HepG2 (cell line): ENCODE measurements around the gene APRT. TPM values are rescaled to one million over a fixed set of nuclear protein-coding genes. Genes with fewer than 3 reads are reported as not detected.

Experiments
- ARID4A ChIP-seq: sonication (generic); formaldehyde crosslinking; IDR thresholded peaks from 2 replicates; pipeline ENCODE4 v1.5.0; 2020; ENCODE audit warnings: mild to moderate bottlenecking, missing genetic modification reagents, borderline replicate concordance
- ATF5 ChIP-seq: sonication (generic); formaldehyde crosslinking; IDR thresholded peaks from 2 replicates; pipeline ENCODE4 v1.4.0; 2020; ENCODE audit warnings: mild to moderate bottlenecking, low read depth, missing genetic modification reagents
- CERS6 ChIP-seq: sonication (generic); formaldehyde crosslinking; IDR thresholded peaks from 2 replicates; pipeline ENCODE4 v1.5.0; 2020; ENCODE audit warnings: missing genetic modification reagents
- CSRNP1 ChIP-seq: sonication (generic); formaldehyde crosslinking; IDR thresholded peaks from 2 replicates; pipeline ENCODE4 v1.8.1; 2023; ENCODE audit warnings: mild to moderate bottlenecking, missing genetic modification reagents
- EHMT2 ChIP-seq: fragments of 200-600 bp; sonication (generic); IDR thresholded peaks from 2 replicates; pipeline ENCODE4 v1.7.0; 2017; ENCODE audit warnings: antibody characterized with exemption, low read depth, low read length, borderline replicate concordance
- FOXK2 ChIP-seq: fragments of 450-650 bp; IDR thresholded peaks from 2 replicates; pipeline ENCODE4 v1.6.1; 2016
- GLMP ChIP-seq: sonication (generic); formaldehyde crosslinking; IDR thresholded peaks from 2 replicates; pipeline ENCODE4 v1.9.0; 2021; ENCODE audit warnings: missing genetic modification reagents, mild to moderate bottlenecking, borderline replicate concordance
- MTF2 ChIP-seq: sonication (generic); formaldehyde crosslinking; IDR thresholded peaks from 2 replicates; pipeline ENCODE4 v1.5.0; 2020; ENCODE audit warnings: missing genetic modification reagents, borderline replicate concordance
- NFIB ChIP-seq: sonication (generic); formaldehyde crosslinking; IDR thresholded peaks from 2 replicates; pipeline ENCODE4 v1.9.0; 2021; ENCODE audit warnings: missing genetic modification reagents, mild to moderate bottlenecking, borderline replicate concordance
- NR2C2 ChIP-seq: sonication (generic); formaldehyde crosslinking; IDR thresholded peaks from 2 replicates; pipeline ENCODE4 v1.4.0; 2020; ENCODE audit warnings: missing genetic modification reagents, mild to moderate bottlenecking, moderate library complexity, borderline replicate concordance
- PCBP1 ChIP-seq: fragments of 200-400 bp; formaldehyde crosslinking; IDR thresholded peaks from 2 replicates; pipeline ENCODE4 v1.6.1; 2017; ENCODE audit warnings: mild to moderate bottlenecking, low read depth, low read length, borderline replicate concordance
- SMAD9 ChIP-seq: sonication (generic); formaldehyde crosslinking; IDR thresholded peaks from 2 replicates; pipeline ENCODE4 v1.5.1; 2020; ENCODE audit warnings: mild to moderate bottlenecking, missing genetic modification reagents
- SRY ChIP-seq: sonication (generic); formaldehyde crosslinking; IDR thresholded peaks from 2 replicates; pipeline ENCODE4 v1.8.0; 2022; ENCODE audit warnings: mild to moderate bottlenecking, missing genetic modification reagents
- ZNF17 ChIP-seq: sonication (generic); formaldehyde crosslinking; IDR thresholded peaks from 2 replicates; pipeline ENCODE4 v1.5.0; 2020; ENCODE audit warnings: mild to moderate bottlenecking, missing genetic modification reagents
- ZNF180 ChIP-seq: sonication (generic); formaldehyde crosslinking; IDR thresholded peaks from 2 replicates; pipeline ENCODE4 v1.4.0; 2020; ENCODE audit warnings: low read depth, missing genetic modification reagents, borderline replicate concordance
- ZNF768 ChIP-seq: sonication (generic); formaldehyde crosslinking; IDR thresholded peaks from 2 replicates; pipeline ENCODE4 v1.4.0; 2020; ENCODE audit warnings: missing genetic modification reagents
- polyA plus RNA-seq, 8 experiments: library from polyadenylated mRNA; depleted of rRNA in 3 of 8; stranded (reverse) in 7 of 8; unstranded in 1 of 8; fragments of >200 nt; fragmentation: Illumina TruSeq in 4 of 8; extraction: Trizol in 4 of 8; gene quantifications; 2 replicates each; pipeline versions ENCODE4 v1.2.1 to v1.2.3, GENCODE V29; 2011 to 2016; ENCODE audit warnings: low read depth in 4 of 8, missing spikeins in 1 of 8, mixed read lengths in 1 of 8; ENCODE audit not compliant: insufficient read depth in 1 of 8
- total RNA-seq, 5 experiments: library from RNA; depleted of rRNA; stranded (reverse); fragments of >200 nt; fragmentation: Illumina TruSeq; extraction: Trizol; gene quantifications; 2 replicates each; pipeline ENCODE4 v1.2.3, GENCODE V29; 2016; ENCODE audit warnings: low read depth in 1 of 5
- TF ChIP-seq, protein P1 (sequence below): sonication (generic); formaldehyde crosslinking; IDR thresholded peaks from 2 replicates; pipeline ENCODE4 v1.5.0; 2020; ENCODE audit warnings: missing genetic modification reagents

APRT gene
- total and polyA plus RNA-seq, 2 of the 13 experiments (the other 11 are each of a cell fraction or from before 2014, with no cell fraction given) = 155 to 242 TPM

DNA sequence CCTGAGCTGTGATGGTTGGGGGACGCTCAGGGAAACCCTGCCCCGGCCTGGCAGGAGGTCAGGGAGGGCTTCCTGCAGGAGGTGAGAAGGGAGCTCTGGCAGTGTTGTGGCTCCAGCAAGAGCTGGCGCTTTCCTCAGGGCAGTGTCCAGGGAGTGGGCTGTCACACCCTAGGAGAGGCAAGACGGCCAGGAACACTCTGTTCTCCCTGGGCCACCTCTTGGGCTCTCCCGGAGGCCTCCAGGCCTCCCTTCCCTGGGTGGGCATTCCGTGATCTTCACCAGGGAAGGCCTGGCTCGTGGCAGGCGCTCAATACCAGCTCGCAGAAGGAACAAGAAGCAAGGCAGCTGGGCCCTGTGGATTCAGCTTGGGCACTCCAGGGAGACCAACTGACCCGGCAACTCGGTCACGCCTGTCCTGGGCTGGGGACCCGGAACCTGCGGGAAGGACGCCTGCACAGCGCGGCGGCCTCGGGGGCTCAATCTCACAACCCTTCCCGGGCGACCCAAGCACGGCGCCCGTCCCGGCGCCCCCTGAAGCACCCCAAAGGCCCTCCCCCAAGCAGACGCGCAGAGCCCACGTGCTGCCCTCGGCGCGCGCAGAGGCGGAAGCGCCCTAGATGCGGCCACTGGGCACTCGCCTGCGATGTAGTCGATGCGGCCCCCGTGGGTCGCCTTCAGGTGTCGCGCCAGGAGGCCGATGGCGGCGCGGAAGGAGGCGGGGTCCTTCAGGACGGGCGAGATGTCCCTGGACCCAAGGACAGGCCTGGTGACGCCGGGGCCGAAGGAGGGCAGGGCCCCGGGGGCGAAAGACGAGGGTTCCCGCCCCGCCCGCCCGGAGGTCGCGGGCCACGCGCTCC is 588 bp downstream of the APRT start (continued):
- no peak; the same call in 1 of the 2 replicates for TF ChIP-seq ARID4A (CRISPR knock-in tag)
- TF ChIP-seq, protein P1, sequence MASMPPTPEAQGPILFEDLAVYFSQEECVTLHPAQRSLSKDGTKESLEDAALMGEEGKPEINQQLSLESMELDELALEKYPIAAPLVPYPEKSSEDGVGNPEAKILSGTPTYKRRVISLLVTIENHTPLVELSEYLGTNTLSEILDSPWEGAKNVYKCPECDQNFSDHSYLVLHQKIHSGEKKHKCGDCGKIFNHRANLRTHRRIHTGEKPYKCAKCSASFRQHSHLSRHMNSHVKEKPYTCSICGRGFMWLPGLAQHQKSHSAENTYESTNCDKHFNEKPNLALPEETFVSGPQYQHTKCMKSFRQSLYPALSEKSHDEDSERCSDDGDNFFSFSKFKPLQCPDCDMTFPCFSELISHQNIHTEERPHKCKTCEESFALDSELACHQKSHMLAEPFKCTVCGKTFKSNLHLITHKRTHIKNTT (CRISPR knock-in tag) = no peak
- no peak for TF ChIP-seq GLMP
- 0 out of 2 replicates have a peak, but pooled peaks have one; percentile 14 for TF ChIP-seq MTF2
- TF ChIP-seq ZNF180 (CRISPR knock-in tag) = peak; percentile 60; the same call in 1 of the 2 replicates
- peak; percentile 60; the same call in 1 of the 2 replicates for TF ChIP-seq SMAD9 (CRISPR knock-in tag)
- TF ChIP-seq CERS6 (CRISPR knock-in tag) = no peak
- TF ChIP-seq PCBP1 = no peak
- TF ChIP-seq ZNF17 = peak; percentile 96
- TF ChIP-seq CSRNP1 (CRISPR knock-in tag) = peak; percentile 91
- no peak for TF ChIP-seq NFIB (CRISPR knock-in tag)
- peak; percentile 38; the same call in 1 of the 2 replicates for TF ChIP-seq NR2C2
- no peak for TF ChIP-seq EHMT2
- peak; percentile 65; the same call in 1 of the 2 replicates for TF ChIP-seq ATF5 (CRISPR knock-in tag)
- TF ChIP-seq FOXK2 = no peak
- peak; percentile 91 for TF ChIP-seq SRY (CRISPR knock-in tag)
- TF ChIP-seq ZNF768 = peak; percentile 59; the same call in 1 of the 2 replicates
